ENCODE measurements around the gene GUSB.

GUSB gene

GRCh38 chr7:65926588-65926987, 55.4 kb downstream of the GUSB start:
- DNase-seq: no peak

GRCh38 chr7:65925040-65925439, 57.0 kb downstream of the GUSB start:
- no peak for DNase-seq

GRCh38 chr7:65924193-65924592, 57.8 kb downstream of the GUSB start:
- no peak for DNase-seq

- no peak for DNase-seq
Observed at GRCh38 chr7:65923316-65923715, 58.7 kb downstream of the GUSB start.

GRCh38 chr7:65915921-65916657, 65.9 kb downstream of the GUSB start:
- no peak for DNase-seq

- no peak for DNase-seq
Observed at GRCh38 chr7:65912237-65912636, 69.8 kb downstream of the GUSB start.

All from SHP77 treated with DMSO at 0.1 percent for 48 hours (cell line).